Neural cell (in vitro differentiated cells): ENCODE measurements around the gene PWP1. TPM values are rescaled to one million over a fixed set of nuclear protein-coding genes. Genes with fewer than 3 reads are reported as not detected.

Experiments used
- H2AFZ ChIP-seq: fragments of 200-600, 300-800 bp; sonication (generic), shearing (Covaris generic); 2 replicates; pipeline ENCODE4 v1.6.0; 2014; ENCODE audit warnings: low read depth, mild to moderate bottlenecking, antibody characterized with exemption, low read length, moderate library complexity
- H3F3A ChIP-seq: fragments of 200-600 bp; shearing (Covaris generic); 2 replicates; pipeline ENCODE4 v1.6.1; 2016; ENCODE audit warnings: mild to moderate bottlenecking, moderate library complexity, mixed read lengths, antibody characterized with exemption, low read length; ENCODE audit not compliant: insufficient read depth, poor library complexity, severe bottlenecking
- H3K27ac ChIP-seq: fragments of 200-600, 300-800 bp; sonication (generic), shearing (Covaris generic); 2 replicates; pipeline ENCODE4 v1.5.1; 2014; ENCODE audit warnings: mild to moderate bottlenecking, low read length, moderate library complexity
- H3K27me3 ChIP-seq: fragments of 300-800, 200-600 bp; sonication (generic), shearing (Covaris generic); 2 replicates; pipeline ENCODE4 v1.6.0; 2014; ENCODE audit warnings: mild to moderate bottlenecking, low read depth, low read length, moderate library complexity; ENCODE audit not compliant: insufficient read depth
- H3K36me3 ChIP-seq: fragments of 300-800, 200-600 bp; sonication (generic), shearing (Covaris generic); 2 replicates; pipeline ENCODE4 v1.5.1; 2014; ENCODE audit warnings: mild to moderate bottlenecking, antibody characterized with exemption, low read length, moderate library complexity; ENCODE audit not compliant: insufficient read depth
- H3K4me2 ChIP-seq: fragments of 300-800, 200-600 bp; sonication (generic), shearing (Covaris generic); 2 replicates; pipeline ENCODE4 v1.6.0; 2014; ENCODE audit warnings: mild to moderate bottlenecking, low read length
- H3K4me3 ChIP-seq: fragments of 300-800, 200-600 bp; sonication (generic), shearing (Covaris generic); 2 replicates; pipeline ENCODE4 v1.5.1; 2014; ENCODE audit warnings: mild to moderate bottlenecking, low read length, moderate library complexity
- H3K79me2 ChIP-seq: fragments of 200-600 bp; shearing (Covaris generic); replicated peaks from 2 replicates; pipeline ENCODE4 v1.6.0; 2014; ENCODE audit warnings: mild to moderate bottlenecking, low read length, moderate library complexity; ENCODE audit not compliant: insufficient read depth
- H3K9ac ChIP-seq: fragments of 300-800, 200-600 bp; sonication (generic), shearing (Covaris generic); 2 replicates; pipeline ENCODE4 v1.6.1; 2016; ENCODE audit warnings: mild to moderate bottlenecking, low read length, mixed read lengths
- H3K9me2 ChIP-seq: fragments of 200-600 bp; shearing (Covaris generic); 2 replicates; pipeline ENCODE4 v1.6.1; 2016; ENCODE audit warnings: mild to moderate bottlenecking, low read length, mixed read lengths; ENCODE audit not compliant: insufficient read depth
- H3K9me3 ChIP-seq: fragments of 200-600, 300-800 bp; sonication (generic), shearing (Covaris generic); 2 replicates; pipeline ENCODE4 v1.6.1; 2016; ENCODE audit warnings: mild to moderate bottlenecking, mixed run types, low read length, moderate library complexity, mixed read lengths
- H4K20me1 ChIP-seq: fragments of 200-600 bp; shearing (Covaris generic); 2 replicates; pipeline ENCODE4 v1.6.1; 2016; ENCODE audit warnings: mild to moderate bottlenecking, mixed run types; ENCODE audit not compliant: insufficient read depth
- EP300 ChIP-seq: fragments of 450-650 bp; conservative IDR thresholded peaks from 2 replicates; pipeline ENCODE4 v1.6.1; 2014; ENCODE audit warnings: antibody characterized with exemption, mild to moderate bottlenecking, moderate library complexity; ENCODE audit not compliant: poor library complexity, severe bottlenecking
- EZH2 ChIP-seq: fragments of 200-600, 300-800 bp; shearing (Covaris generic), sonication (generic); IDR thresholded peaks from 2 replicates; pipeline ENCODE4 v1.6.1; 2014; ENCODE audit warnings: antibody characterized with exemption, low read length, borderline replicate concordance, mild to moderate bottlenecking; ENCODE audit not compliant: insufficient read depth, poor library complexity, severe bottlenecking
- MXI1 ChIP-seq: fragments of 450-650 bp; conservative IDR thresholded peaks from 2 replicates; pipeline ENCODE4 v1.6.1; 2014; ENCODE audit warnings: antibody characterized with exemption, mild to moderate bottlenecking; ENCODE audit not compliant: poor library complexity, severe bottlenecking
- POLR2AphosphoS5 ChIP-seq: IDR thresholded peaks from 2 replicates; pipeline ENCODE4 v1.6.1; 2012
- RAD21 ChIP-seq: fragments of 450-650 bp; conservative IDR thresholded peaks from 2 replicates; pipeline ENCODE4 v1.6.1; 2014; ENCODE audit warnings: antibody characterized with exemption, mild to moderate bottlenecking, moderate library complexity
- SMC3 ChIP-seq: fragments of 450-650 bp; conservative IDR thresholded peaks from 2 replicates; pipeline ENCODE4 v1.6.1; 2014; ENCODE audit warnings: antibody characterized with exemption, mild to moderate bottlenecking, moderate library complexity; ENCODE audit not compliant: poor library complexity
- TAF1 ChIP-seq: IDR thresholded peaks from 2 replicates; pipeline ENCODE4 v1.6.1; 2012; ENCODE audit warnings: low read depth
- polyA plus RNA-seq: library from polyadenylated mRNA; depleted of rRNA; stranded (reverse); fragments of >200 nt; gene quantifications from 2 replicates; pipeline ENCODE4 v1.2.3, GENCODE V29; 2014
- TF ChIP-seq, protein P1 (sequence below): IDR thresholded peaks from 2 replicates; pipeline ENCODE4 v1.6.1; 2012; ENCODE audit warnings: borderline replicate concordance
- TF ChIP-seq, protein P2 (sequence below): fragments of 450-650 bp; IDR thresholded peaks from 2 replicates; pipeline ENCODE4 v1.5.1; 2014; ENCODE audit warnings: antibody characterized with exemption, mild to moderate bottlenecking, moderate library complexity; ENCODE audit not compliant: poor library complexity, severe bottlenecking

PWP1 gene
- polyA plus RNA-seq, 1 donor from 2014 or later = 119 TPM

DNA sequence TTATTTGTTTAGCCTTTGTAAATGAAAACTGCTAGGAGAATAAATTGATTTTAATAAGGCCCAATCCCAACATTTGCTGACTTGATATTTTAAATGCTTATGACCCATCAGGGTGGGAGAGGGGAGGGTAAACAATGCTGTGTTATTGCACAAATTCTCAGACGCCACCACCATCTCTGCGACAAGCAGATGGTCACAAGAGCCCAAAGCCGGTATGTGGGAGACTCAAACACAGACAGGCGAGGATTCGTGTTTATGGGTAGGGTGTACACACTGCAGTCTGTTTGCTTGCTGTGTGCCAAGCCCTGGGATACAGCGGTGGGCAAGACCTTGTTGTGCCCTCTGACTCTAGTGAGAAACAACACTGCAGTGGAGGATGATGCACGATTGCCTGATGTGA, 39.2 kb upstream of the PWP1 start:
- Histone ChIP-seq H3K36me3 (no peaks in the 10 kb centered on the region), H2AFZ (no peak overlapping the region), H3K27ac (no peak overlapping the region), H3K9me3 (no peaks in the 10 kb centered on the region), H3K9ac (no peak overlapping the region), H3K27me3 (peaks cover 3% of the 10 kb centered on the region), H3K79me2 (no peaks in the 10 kb centered on the region), H3K4me3 (no peak overlapping the region), H4K20me1 (no peaks in the 10 kb centered on the region), H3F3A (no peaks in the 10 kb centered on the region), H3K9me2 (no peaks in the 10 kb centered on the region), H3K4me2 (no peak overlapping the region)
- TF ChIP-seq, protein P1, sequence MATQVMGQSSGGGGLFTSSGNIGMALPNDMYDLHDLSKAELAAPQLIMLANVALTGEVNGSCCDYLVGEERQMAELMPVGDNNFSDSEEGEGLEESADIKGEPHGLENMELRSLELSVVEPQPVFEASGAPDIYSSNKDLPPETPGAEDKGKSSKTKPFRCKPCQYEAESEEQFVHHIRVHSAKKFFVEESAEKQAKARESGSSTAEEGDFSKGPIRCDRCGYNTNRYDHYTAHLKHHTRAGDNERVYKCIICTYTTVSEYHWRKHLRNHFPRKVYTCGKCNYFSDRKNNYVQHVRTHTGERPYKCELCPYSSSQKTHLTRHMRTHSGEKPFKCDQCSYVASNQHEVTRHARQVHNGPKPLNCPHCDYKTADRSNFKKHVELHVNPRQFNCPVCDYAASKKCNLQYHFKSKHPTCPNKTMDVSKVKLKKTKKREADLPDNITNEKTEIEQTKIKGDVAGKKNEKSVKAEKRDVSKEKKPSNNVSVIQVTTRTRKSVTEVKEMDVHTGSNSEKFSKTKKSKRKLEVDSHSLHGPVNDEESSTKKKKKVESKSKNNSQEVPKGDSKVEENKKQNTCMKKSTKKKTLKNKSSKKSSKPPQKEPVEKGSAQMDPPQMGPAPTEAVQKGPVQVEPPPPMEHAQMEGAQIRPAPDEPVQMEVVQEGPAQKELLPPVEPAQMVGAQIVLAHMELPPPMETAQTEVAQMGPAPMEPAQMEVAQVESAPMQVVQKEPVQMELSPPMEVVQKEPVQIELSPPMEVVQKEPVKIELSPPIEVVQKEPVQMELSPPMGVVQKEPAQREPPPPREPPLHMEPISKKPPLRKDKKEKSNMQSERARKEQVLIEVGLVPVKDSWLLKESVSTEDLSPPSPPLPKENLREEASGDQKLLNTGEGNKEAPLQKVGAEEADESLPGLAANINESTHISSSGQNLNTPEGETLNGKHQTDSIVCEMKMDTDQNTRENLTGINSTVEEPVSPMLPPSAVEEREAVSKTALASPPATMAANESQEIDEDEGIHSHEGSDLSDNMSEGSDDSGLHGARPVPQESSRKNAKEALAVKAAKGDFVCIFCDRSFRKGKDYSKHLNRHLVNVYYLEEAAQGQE = no peak
- no peak for TF ChIP-seq EP300
- TF ChIP-seq SMC3 = no peak
- no peak for TF ChIP-seq TAF1
- TF ChIP-seq, protein P2, sequence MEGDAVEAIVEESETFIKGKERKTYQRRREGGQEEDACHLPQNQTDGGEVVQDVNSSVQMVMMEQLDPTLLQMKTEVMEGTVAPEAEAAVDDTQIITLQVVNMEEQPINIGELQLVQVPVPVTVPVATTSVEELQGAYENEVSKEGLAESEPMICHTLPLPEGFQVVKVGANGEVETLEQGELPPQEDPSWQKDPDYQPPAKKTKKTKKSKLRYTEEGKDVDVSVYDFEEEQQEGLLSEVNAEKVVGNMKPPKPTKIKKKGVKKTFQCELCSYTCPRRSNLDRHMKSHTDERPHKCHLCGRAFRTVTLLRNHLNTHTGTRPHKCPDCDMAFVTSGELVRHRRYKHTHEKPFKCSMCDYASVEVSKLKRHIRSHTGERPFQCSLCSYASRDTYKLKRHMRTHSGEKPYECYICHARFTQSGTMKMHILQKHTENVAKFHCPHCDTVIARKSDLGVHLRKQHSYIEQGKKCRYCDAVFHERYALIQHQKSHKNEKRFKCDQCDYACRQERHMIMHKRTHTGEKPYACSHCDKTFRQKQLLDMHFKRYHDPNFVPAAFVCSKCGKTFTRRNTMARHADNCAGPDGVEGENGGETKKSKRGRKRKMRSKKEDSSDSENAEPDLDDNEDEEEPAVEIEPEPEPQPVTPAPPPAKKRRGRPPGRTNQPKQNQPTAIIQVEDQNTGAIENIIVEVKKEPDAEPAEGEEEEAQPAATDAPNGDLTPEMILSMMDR = no peak
- no peak for TF ChIP-seq RAD21
- no peak for TF ChIP-seq POLR2AphosphoS5
- TF ChIP-seq EZH2 = no peak
- no peak for TF ChIP-seq MXI1

DNA sequence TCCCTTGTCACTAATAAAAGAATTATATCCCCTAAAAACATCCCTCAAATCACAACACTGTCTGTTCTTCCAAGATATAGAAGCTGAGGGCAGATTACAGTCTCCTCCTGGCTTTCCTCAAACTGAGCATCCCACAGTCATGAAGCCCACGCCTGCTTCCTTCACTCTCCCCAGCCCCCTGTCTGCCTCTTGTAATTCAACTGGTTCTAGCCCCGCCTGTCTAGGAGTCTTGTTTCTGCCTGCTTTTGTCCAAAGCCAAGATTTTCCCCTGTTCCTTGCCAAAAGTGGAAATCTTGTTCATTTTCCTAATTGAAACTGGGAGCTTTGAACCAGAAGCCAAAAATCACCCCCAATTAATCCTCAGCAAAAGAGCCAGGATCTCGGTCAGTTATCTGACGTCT, 35.9 kb upstream of the PWP1 start:
- Histone ChIP-seq H3K9me2 (no peaks in the 10 kb centered on the region), H3K27me3 (peaks cover 3% of the 10 kb centered on the region), H3F3A (no peaks in the 10 kb centered on the region), H3K4me3 (no peak overlapping the region), H4K20me1 (no peaks in the 10 kb centered on the region), H3K4me2 (no peak overlapping the region), H3K9me3 (no peaks in the 10 kb centered on the region), H3K27ac (no peak overlapping the region), H2AFZ (no peak overlapping the region), H3K9ac (no peak overlapping the region), H3K79me2 (no peaks in the 10 kb centered on the region), H3K36me3 (no peaks in the 10 kb centered on the region)
- TF ChIP-seq EP300 = no peak
- no peak for TF ChIP-seq RAD21
- TF ChIP-seq SMC3 = no peak
- TF ChIP-seq, protein P2 = no peak
- TF ChIP-seq, protein P1 = no peak
- no peak for TF ChIP-seq POLR2AphosphoS5
- TF ChIP-seq TAF1 = no peak
- TF ChIP-seq EZH2 = no peak
